ENCODE data around the gene SPART. TPM values are rescaled to one million over a fixed set of nuclear protein-coding genes. Genes with fewer than 3 reads are reported as not detected.

The SPART gene
- 46.0 and 61.0 TPM in 2 replicates for total RNA-seq (2014; rRNA removed; shearing (Covaris generic))

GRCh38 chr13:36346222-36347083 lies at the start of gene SPART:
Gene SPART (minus strand): TSS chr13:36346394. CDS start chr13:36335830, 10,564 bp downstream.
- peak; percentile 85 for DNase-seq
- Histone ChIP-seq H3K36me3 (replicated peaks; ENCODE audit: control insufficient read depth, insufficient read depth, low read length) (no peaks in the 10 kb centered on the region), H3K27me3 (ENCODE audit: control insufficient read depth, insufficient read depth, low read length) (peaks cover 2% of the 10 kb centered on the region; the same call in 1 of the 2 replicates), H3K4me3 (ENCODE audit: insufficient read depth, low read depth, low read length) (peak within 1 kb of the TSS; percentile 90)

- peak; percentile 29 for DNase-seq
- no peaks in the 10 kb centered on the region for H3K27me3 ChIP-seq (ENCODE audit: control insufficient read depth, insufficient read depth, low read length)
- H3K36me3 ChIP-seq (replicated peaks; ENCODE audit: control insufficient read depth, insufficient read depth, low read length), result no peaks in the 10 kb centered on the region
- no peak overlapping the region for H3K4me3 ChIP-seq (ENCODE audit: insufficient read depth, low read depth, low read length)
Observed at GRCh38 chr13:36395280-36395679, 49.1 kb upstream of the SPART start.

GRCh38 chr13:36385489-36385888 lies 39.3 kb upstream of the SPART start:
- no peak for DNase-seq
- H3K4me3 ChIP-seq (ENCODE audit: insufficient read depth, low read depth, low read length), result no peak overlapping the region
- no peaks in the 10 kb centered on the region for H3K27me3 ChIP-seq (ENCODE audit: control insufficient read depth, insufficient read depth, low read length)
- no peaks in the 10 kb centered on the region for H3K36me3 ChIP-seq (replicated peaks; ENCODE audit: control insufficient read depth, insufficient read depth, low read length)

GRCh38 chr13:36382030-36382429 lies 35.8 kb upstream of the SPART start:
- no peak for DNase-seq
- H3K4me3 ChIP-seq (ENCODE audit: insufficient read depth, low read depth, low read length), result no peak overlapping the region
- H3K27me3 ChIP-seq (ENCODE audit: control insufficient read depth, insufficient read depth, low read length), result no peaks in the 10 kb centered on the region
- H3K36me3 ChIP-seq (replicated peaks; ENCODE audit: control insufficient read depth, insufficient read depth, low read length), result no peaks in the 10 kb centered on the region

- Histone ChIP-seq H3K4me3 (ENCODE audit: insufficient read depth, low read depth, low read length) (no peak overlapping the region), H3K36me3 (replicated peaks; ENCODE audit: control insufficient read depth, insufficient read depth, low read length) (no peaks in the 10 kb centered on the region), H3K27me3 (ENCODE audit: control insufficient read depth, insufficient read depth, low read length) (no peaks in the 10 kb centered on the region)
- no peak for DNase-seq
Observed at GRCh38 chr13:36377826-36378468, 31.8 kb upstream of the SPART start.

- Histone ChIP-seq H3K27me3 (ENCODE audit: control insufficient read depth, insufficient read depth, low read length) (no peaks in the 10 kb centered on the region), H3K4me3 (ENCODE audit: insufficient read depth, low read depth, low read length) (no peak overlapping the region), H3K36me3 (replicated peaks; ENCODE audit: control insufficient read depth, insufficient read depth, low read length) (no peaks in the 10 kb centered on the region)
- no peak for DNase-seq
Observed at GRCh38 chr13:36374063-36374462, 27.9 kb upstream of the SPART start.

GRCh38 chr13:36371185-36371584 lies 25.0 kb upstream of the SPART start:
- H3K4me3 ChIP-seq (ENCODE audit: insufficient read depth, low read depth, low read length), result no peak overlapping the region
- no peak for DNase-seq
- no peaks in the 10 kb centered on the region for H3K36me3 ChIP-seq (replicated peaks; ENCODE audit: control insufficient read depth, insufficient read depth, low read length)
- H3K27me3 ChIP-seq (ENCODE audit: control insufficient read depth, insufficient read depth, low read length), result no peaks in the 10 kb centered on the region

- H3K36me3 ChIP-seq (replicated peaks; ENCODE audit: control insufficient read depth, insufficient read depth, low read length), result no peaks in the 10 kb centered on the region
- DNase-seq, result no peak
- H3K27me3 ChIP-seq (ENCODE audit: control insufficient read depth, insufficient read depth, low read length), result no peaks in the 10 kb centered on the region
- no peak overlapping the region for H3K4me3 ChIP-seq (ENCODE audit: insufficient read depth, low read depth, low read length)
Observed at GRCh38 chr13:36370108-36370429, 23.9 kb upstream of the SPART start.

GRCh38 chr13:36369268-36370107 lies 23.3 kb upstream of the SPART start:
- no peak for DNase-seq
- Histone ChIP-seq H3K27me3 (ENCODE audit: control insufficient read depth, insufficient read depth, low read length) (no peaks in the 10 kb centered on the region), H3K36me3 (replicated peaks; ENCODE audit: control insufficient read depth, insufficient read depth, low read length) (no peaks in the 10 kb centered on the region), H3K4me3 (ENCODE audit: insufficient read depth, low read depth, low read length) (no peak overlapping the region)

GRCh38 chr13:36366031-36366430 lies 19.8 kb upstream of the SPART start:
- no peak for DNase-seq
- no peaks in the 10 kb centered on the region; the same call in 1 of the 2 replicates for H3K27me3 ChIP-seq (ENCODE audit: control insufficient read depth, insufficient read depth, low read length)
- H3K4me3 ChIP-seq (ENCODE audit: insufficient read depth, low read depth, low read length), result no peak overlapping the region
- H3K36me3 ChIP-seq (replicated peaks; ENCODE audit: control insufficient read depth, insufficient read depth, low read length), result no peaks in the 10 kb centered on the region

GRCh38 chr13:36363366-36363863 lies 17.2 kb upstream of the SPART start:
- peaks cover 5% of the 10 kb centered on the region; the same call in 1 of the 2 replicates for H3K27me3 ChIP-seq (ENCODE audit: control insufficient read depth, insufficient read depth, low read length)
- no peak overlapping the region for H3K4me3 ChIP-seq (ENCODE audit: insufficient read depth, low read depth, low read length)
- H3K36me3 ChIP-seq (replicated peaks; ENCODE audit: control insufficient read depth, insufficient read depth, low read length), result no peaks in the 10 kb centered on the region; the same call in 1 of the 2 replicates
- no peak for DNase-seq

GRCh38 chr13:36362914-36363313 lies 16.7 kb upstream of the SPART start:
- no peak overlapping the region for H3K4me3 ChIP-seq (ENCODE audit: insufficient read depth, low read depth, low read length)
- H3K27me3 ChIP-seq (ENCODE audit: control insufficient read depth, insufficient read depth, low read length), result peaks cover 8% of the 10 kb centered on the region; the same call in 1 of the 2 replicates
- H3K36me3 ChIP-seq (replicated peaks; ENCODE audit: control insufficient read depth, insufficient read depth, low read length), result no peaks in the 10 kb centered on the region; the same call in 1 of the 2 replicates
- DNase-seq, result no peak

- H3K27me3 ChIP-seq (ENCODE audit: control insufficient read depth, insufficient read depth, low read length), result peaks cover 9% of the 10 kb centered on the region; the same call in 1 of the 2 replicates
- DNase-seq, result no peak
- no peaks in the 10 kb centered on the region; the same call in 1 of the 2 replicates for H3K36me3 ChIP-seq (replicated peaks; ENCODE audit: control insufficient read depth, insufficient read depth, low read length)
- H3K4me3 ChIP-seq (ENCODE audit: insufficient read depth, low read depth, low read length), result no peak overlapping the region
Observed at GRCh38 chr13:36362251-36362650, 16.1 kb upstream of the SPART start.

GRCh38 chr13:36360903-36361302 lies 14.7 kb upstream of the SPART start:
- no peak overlapping the region for H3K4me3 ChIP-seq (ENCODE audit: insufficient read depth, low read depth, low read length)
- no peak for DNase-seq
- no peaks in the 10 kb centered on the region; the same call in 1 of the 2 replicates for H3K36me3 ChIP-seq (replicated peaks; ENCODE audit: control insufficient read depth, insufficient read depth, low read length)
- peaks cover 13% of the 10 kb centered on the region; the same call in 1 of the 2 replicates for H3K27me3 ChIP-seq (ENCODE audit: control insufficient read depth, insufficient read depth, low read length)
